H1 (cell line): Measurements from ENCODE around the gene MYO5A. TPM values are rescaled to one million over a fixed set of nuclear protein-coding genes. Genes with fewer than 3 reads are reported as not detected.

Experiments
- CTCF ChIA-PET: fragments of 300-600 bp; sonication (Branson Sonifier 250); formaldehyde crosslinking; loops from one replicate; lab custom pipeline; 2021; ENCODE audit not compliant: partially characterized antibody; lab: Charles Lee
- POLR2A ChIA-PET: fragments of 300-600 bp; sonication (Branson Sonifier 250); formaldehyde crosslinking; loops from one replicate; lab custom pipeline; 2021; ENCODE audit warnings: inconsistent platforms; ENCODE audit not compliant: partially characterized antibody; lab: Charles Lee
- DNase-seq, 2 experiments: peaks; one replicate each; pipeline versions ENCODE4 v3.0.0 to v3.0.0-alpha.2; 2010 to 2022; ENCODE audit warnings: low spot score in 2 of 2, low read depth in 1 of 2, mixed read lengths in 1 of 2
- FAIRE-seq: peaks from 2 replicates; lab custom pipeline; 2011; peaks lifted over from hg19 to GRCh38; lab: Jason Lieb, UNC
- H2AFZ ChIP-seq: 2 replicates; pipeline ENCODE4 v1.8.1; 2012; ENCODE audit warnings: low read length, inconsistent platforms
- H2AK5ac ChIP-seq: 2 replicates; pipeline ENCODE4 v1.6.1; 2013; ENCODE audit warnings: low read depth, low read length
- H2BK120ac ChIP-seq: replicated peaks from 2 replicates; pipeline ENCODE3; 2013; ENCODE audit warnings: low read depth, low read length, inconsistent platforms
- H2BK12ac ChIP-seq: 2 replicates; pipeline ENCODE4 v1.6.1; 2013; ENCODE audit warnings: low read depth, low read length
- H2BK15ac ChIP-seq: 2 replicates; pipeline ENCODE4 v1.6.1; 2013; ENCODE audit warnings: low read length
- H2BK20ac ChIP-seq: 2 replicates; pipeline ENCODE4 v1.6.1; 2013; ENCODE audit warnings: low read length
- H2BK5ac ChIP-seq: 2 replicates; pipeline ENCODE4 v1.6.1; 2013; ENCODE audit warnings: low read depth, low read length
- H3K14ac ChIP-seq: 2 replicates; pipeline ENCODE4 v1.6.1; 2013; ENCODE audit warnings: inconsistent platforms; ENCODE audit not compliant: insufficient read length
- H3K18ac ChIP-seq: 2 replicates; pipeline ENCODE4 v1.6.1; 2013; ENCODE audit warnings: low read length; ENCODE audit errors: extremely low read depth
- H3K23ac ChIP-seq: 2 replicates; pipeline ENCODE4 v1.6.1; 2013; ENCODE audit warnings: inconsistent platforms; ENCODE audit not compliant: insufficient read length
- H3K23me2 ChIP-seq: 2 replicates; pipeline ENCODE4 v1.6.1; 2013; ENCODE audit warnings: low read depth, low read length
- H3K27ac ChIP-seq: 2 replicates; pipeline ENCODE4 v1.6.1; 2011; ENCODE audit warnings: low read depth, low read length, inconsistent platforms
- H3K27me3 ChIP-seq, 4 experiments: replicated peaks in 1 of 4; 1 replicate in 1 of 4; 2 replicates in 3 of 4; pipeline versions ENCODE4 v1.6.1 to v1.8.1; 2011 to 2013; ENCODE audit warnings: low read length in 3 of 4, mild to moderate bottlenecking in 3 of 4, inconsistent platforms in 2 of 4, mixed read lengths in 2 of 4, moderate library complexity in 1 of 4; ENCODE audit not compliant: control insufficient read depth in 3 of 4, insufficient read depth in 3 of 4; ENCODE audit errors: extremely low read depth in 1 of 4
- H3K36me3 ChIP-seq, 4 experiments: 2 replicates each; pipeline versions ENCODE4 v1.6.1 to v1.8.1; 2011 to 2013; ENCODE audit warnings: mild to moderate bottlenecking in 4 of 4, low read length in 3 of 4, moderate library complexity in 2 of 4, control low read depth in 1 of 4, inconsistent platforms in 1 of 4; ENCODE audit not compliant: insufficient read depth in 4 of 4, control insufficient read depth in 2 of 4
- H3K4ac ChIP-seq: replicated peaks from 2 replicates; pipeline ENCODE3; 2013; ENCODE audit warnings: low read length, low read depth, mixed read lengths, inconsistent platforms; ENCODE audit not compliant: insufficient read length
- H3K4me1 ChIP-seq, 4 experiments: replicated peaks in 1 of 4; 1 replicate in 1 of 4; 2 replicates in 3 of 4; pipeline versions ENCODE4 v1.6.1 to v1.8.1; 2011 to 2013; ENCODE audit warnings: low read length in 3 of 4, inconsistent platforms in 2 of 4, mixed read lengths in 1 of 4; ENCODE audit not compliant: insufficient read depth in 4 of 4, control insufficient read depth in 3 of 4
- H3K4me2 ChIP-seq, 2 experiments: 2 replicates each; pipeline versions ENCODE4 v1.6.1 to v1.8.1; 2011 to 2013; ENCODE audit warnings: low read depth in 2 of 2, low read length in 2 of 2, control low read depth in 1 of 2, inconsistent platforms in 1 of 2, mild to moderate bottlenecking in 1 of 2; ENCODE audit not compliant: insufficient read depth in 1 of 2
- H3K4me3 ChIP-seq, 4 experiments: fragments of 200-600, 300-600 bp in 1 of 4; sonication (generic), shearing (Covaris generic), sonication (Bioruptor Twin) in 1 of 4; 2 replicates each; pipeline versions ENCODE4 v1.5.1 to v1.8.1; 2011 to 2016; ENCODE audit warnings: low read length in 4 of 4, low read depth in 3 of 4, control low read depth in 2 of 4, inconsistent platforms in 2 of 4, mild to moderate bottlenecking in 2 of 4, mixed read lengths in 1 of 4, moderate library complexity in 1 of 4; ENCODE audit not compliant: insufficient read depth in 2 of 4; ENCODE audit errors: extremely low read depth in 1 of 4
- H3K56ac ChIP-seq: replicated peaks from 2 replicates; pipeline ENCODE3; 2013; ENCODE audit warnings: low read depth, mild to moderate bottlenecking, mixed read lengths, low read length, inconsistent platforms; ENCODE audit not compliant: insufficient read length
- H3K79me1 ChIP-seq: 2 replicates; pipeline ENCODE4 v1.6.1; 2013; ENCODE audit warnings: low read depth, low read length, control low read depth
- H3K79me2 ChIP-seq, 2 experiments: 2 replicates each; pipeline versions ENCODE4 v1.6.1 to v1.8.1; 2012 to 2013; ENCODE audit warnings: low read length in 2 of 2, mild to moderate bottlenecking in 2 of 2, inconsistent platforms in 1 of 2; ENCODE audit not compliant: insufficient read depth in 2 of 2, control insufficient read depth in 1 of 2
- H3K9ac ChIP-seq, 4 experiments: replicated peaks in 1 of 4; 1 replicate in 1 of 4; 2 replicates in 3 of 4; pipeline versions ENCODE4 v1.6.1 to v1.8.1; 2011 to 2013; ENCODE audit warnings: low read depth in 3 of 4, low read length in 3 of 4, control low read depth in 2 of 4, mild to moderate bottlenecking in 2 of 4, moderate library complexity in 2 of 4, inconsistent platforms in 1 of 4; ENCODE audit errors: extremely low read depth in 1 of 4
- H3K9me3 ChIP-seq, 2 experiments: 2 replicates each; pipeline versions ENCODE4 v1.6.1 to v1.8.1; 2012 to 2013; ENCODE audit warnings: mild to moderate bottlenecking in 2 of 2, moderate library complexity in 2 of 2, control low read depth in 1 of 2, inconsistent platforms in 1 of 2, low read depth in 1 of 2, low read length in 1 of 2, mixed read lengths in 1 of 2; ENCODE audit not compliant: insufficient read depth in 2 of 2
- H4K20me1 ChIP-seq, 2 experiments: replicated peaks in 1 of 2; 2 replicates each; pipeline versions ENCODE3 to v1.8.1; 2011 to 2013; ENCODE audit warnings: inconsistent platforms in 2 of 2, low read length in 2 of 2, mild to moderate bottlenecking in 1 of 2; ENCODE audit not compliant: insufficient read depth in 2 of 2, control insufficient read depth in 1 of 2
- H4K5ac ChIP-seq: 2 replicates; pipeline ENCODE4 v1.6.1; 2013; ENCODE audit warnings: low read length, low read depth, mixed read lengths, inconsistent platforms; ENCODE audit not compliant: insufficient read length
- H4K8ac ChIP-seq: 2 replicates; pipeline ENCODE4 v1.8.0; 2013; ENCODE audit warnings: mild to moderate bottlenecking, moderate library complexity, low read length, inconsistent platforms; ENCODE audit not compliant: insufficient read depth; ENCODE audit errors: extremely low read depth
- H4K91ac ChIP-seq: replicated peaks from 2 replicates; pipeline ENCODE3; 2013; ENCODE audit warnings: low read length, mixed read lengths, inconsistent platforms; ENCODE audit not compliant: insufficient read length
- GTF2F1 ChIP-seq: IDR thresholded peaks from 2 replicates; pipeline ENCODE4 v1.6.1; 2012; ENCODE audit warnings: low read depth, low read length, improper control_type of control experiment, borderline replicate concordance
- HDAC2 ChIP-seq, 2 experiments: fragments of 300-600 bp in 1 of 2; sonication (generic) in 1 of 2; IDR thresholded peaks; 2 replicates each; pipeline ENCODE4 v1.6.1; 2011 to 2012; ENCODE audit warnings: low read depth in 2 of 2, low read length in 2 of 2, mild to moderate bottlenecking in 2 of 2, moderate library complexity in 2 of 2, borderline replicate concordance in 1 of 2, inconsistent platforms in 1 of 2
- KDM1A ChIP-seq: fragments of 200-600, 300-600 bp; sonication (generic); IDR thresholded peaks from 2 replicates; pipeline ENCODE4 v1.7.1; 2016; ENCODE audit warnings: mild to moderate bottlenecking, low read length, borderline replicate concordance
- KDM4A ChIP-seq: IDR thresholded peaks from one replicate; pipeline ENCODE4 v1.7.1; 2012; ENCODE audit warnings: low read depth, mild to moderate bottlenecking, moderate library complexity, low read length, inconsistent platforms; ENCODE audit not compliant: severe bottlenecking
- NRF1 ChIP-seq: IDR thresholded peaks from 2 replicates; pipeline ENCODE4 v1.6.1; 2011; ENCODE audit warnings: mild to moderate bottlenecking, low read depth, low read length, improper control_type of control experiment
- POU5F1 ChIP-seq: IDR thresholded peaks from 2 replicates; pipeline ENCODE4 v1.6.1; 2011; ENCODE audit warnings: low read depth, mild to moderate bottlenecking, low read length, moderate library complexity
- RFX5 ChIP-seq: IDR thresholded peaks from 2 replicates; pipeline ENCODE4 v1.6.1; 2011; ENCODE audit warnings: low read depth, low read length, improper control_type of control experiment, borderline replicate concordance
- TCF12 ChIP-seq: IDR thresholded peaks from 2 replicates; pipeline ENCODE4 v1.6.1; 2011; ENCODE audit warnings: low read depth, mild to moderate bottlenecking, low read length
- WGBS, 2 experiments: shearing (Covaris generic) in 1 of 2; methylation state at CpG; one replicate each; pipeline versions ENCODE4 v1.1.6 to v1.1.7; 2013 to 2015; ENCODE audit warnings: low lambda C conversion rate in 2 of 2, mixed read lengths in 2 of 2, inconsistent platforms in 1 of 2, low coverage in 1 of 2, missing lambda C conversion rate in 1 of 2; ENCODE audit not compliant: insufficient replicate concordance in 2 of 2, insufficient coverage in 1 of 2, insufficient read length in 1 of 2; ENCODE audit errors: extremely low coverage in 1 of 2, missing lambda C conversion rate in 1 of 2; 5-methylcytosine and 5-hydroxymethylcytosine counted together
- polyA plus RNA-seq, 7 experiments: library from polyadenylated mRNA; depleted of rRNA in 3 of 7; stranded (reverse) in 5 of 7; unstranded in 2 of 7; fragments of >200 nt in 5 of 7; fragments of 200-250 nt in 2 of 7; gene quantifications; 1 replicate in 5 of 7; 2 replicates in 1 of 7; 4 replicates in 1 of 7; pipeline versions ENCODE4 v1.2.1 to v1.2.3, GENCODE V29; 2011 to 2013; ENCODE audit warnings: missing spikeins in 2 of 7, mixed read lengths in 2 of 7
- total RNA-seq: library from RNA; stranded (reverse); fragmentation: NEBNext Ultra II Directional; extraction: Animal tissue kit (Norgen Biotek cat#: 25700); gene quantifications from 2 replicates; pipeline ENCODE4 v1.2.1, GENCODE V29; 2021
- TF ChIP-seq, protein P1 (sequence below): IDR thresholded peaks from 2 replicates; pipeline ENCODE4 v1.6.1; 2012; ENCODE audit warnings: low read length, inconsistent platforms
- TF ChIP-seq, protein P2 (sequence below): IDR thresholded peaks from 2 replicates; pipeline ENCODE4 v1.6.1; 2012; ENCODE audit warnings: inconsistent platforms

MYO5A gene
- total and polyA plus RNA-seq, 2 of the 8 experiments (the other 6 are each of a cell fraction or from before 2014, with no cell fraction given) = 11.4 to 24.7 TPM

DNA sequence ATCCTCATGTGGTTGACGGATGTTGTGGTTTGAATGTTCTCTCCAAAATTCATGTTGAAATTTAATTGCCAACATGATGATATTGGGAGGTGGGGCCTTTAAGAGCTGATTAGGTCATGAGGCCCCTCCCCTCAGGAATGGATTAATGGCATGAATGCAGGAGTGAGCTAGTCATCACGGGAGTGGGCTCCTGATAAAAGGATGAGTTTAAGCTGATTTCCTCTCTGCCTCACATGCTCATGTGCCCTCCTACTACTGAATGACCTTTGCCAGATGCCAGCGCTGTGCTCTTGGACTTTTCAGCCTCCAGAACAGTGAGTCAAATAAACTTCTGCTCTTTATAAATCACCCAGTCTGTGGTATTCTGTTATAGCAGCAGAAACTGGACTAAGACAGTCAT, 111.2 kb downstream of the MYO5A start:
- H3K4me1 ChIP-seq = peaks cover 0 to 4% (median 0%) of the 10 kb centered on the region in 4 experiments; a peak in 2 of 7 replicates
- FAIRE-seq (no peak), DNase-seq (no peak)

More for the DNA sequence above, 111.2 kb downstream of the MYO5A start:
- no peak overlapping the region for H3K56ac ChIP-seq
- no peak overlapping the region for H3K23ac ChIP-seq
- H3K14ac ChIP-seq = no peak overlapping the region
- POLR2A ChIA-PET = no interaction called here
- H2AK5ac ChIP-seq = no peak overlapping the region
- H2BK15ac ChIP-seq = no peak overlapping the region
- H2AFZ ChIP-seq = no peak overlapping the region
- H4K8ac ChIP-seq = no peak overlapping the region
- H2BK5ac ChIP-seq = no peak overlapping the region
- no peaks in the 10 kb centered on the region for H3K36me3 ChIP-seq
- H4K5ac ChIP-seq = no peak overlapping the region
- no peaks in the 10 kb centered on the region for H3K79me2 ChIP-seq
- H3K27ac ChIP-seq = no peak overlapping the region
- no peak overlapping the region for H4K91ac ChIP-seq
- 74% methylated on average over 3 of the region's 3 CpGs; no CpG with 5 or more reads in 1 of the 2 experiments for WGBS, 2 experiments
- H3K4me3 ChIP-seq = no peak overlapping the region
- no peak overlapping the region for H3K4me2 ChIP-seq
- H2BK12ac ChIP-seq = no peak overlapping the region
- CTCF ChIA-PET = interaction anchor here (1.1 kb wide), 1 partner anchor 12 kb away, joined by 3 read pairs; no protein-coding TSS in a partner anchor
- H2BK20ac ChIP-seq = no peak overlapping the region
- no peak overlapping the region for H3K18ac ChIP-seq
- no peaks in the 10 kb centered on the region for H3K27me3 ChIP-seq
- H2BK120ac ChIP-seq = no peak overlapping the region
- H3K79me1 ChIP-seq = no peaks in the 10 kb centered on the region
- no peak overlapping the region for H3K9ac ChIP-seq
- H3K9me3 ChIP-seq = no peaks in the 10 kb centered on the region
- no peak overlapping the region for H3K4ac ChIP-seq
- H4K20me1 ChIP-seq = no peaks in the 10 kb centered on the region
- TF ChIP-seq GTF2F1 (no peak), KDM1A (no peak), HDAC2 (IDR thresholded peaks at IDR 0.05; ENCODE audit: borderline replicate concordance in 1 of 2, low read depth in 2 of 2, low read length in 2 of 2) (no peak), POU5F1 (no peak), TCF12 (no peak), KDM4A (no peak), RFX5 (no peak), NRF1 (no peak)
- TF ChIP-seq, protein P1, sequence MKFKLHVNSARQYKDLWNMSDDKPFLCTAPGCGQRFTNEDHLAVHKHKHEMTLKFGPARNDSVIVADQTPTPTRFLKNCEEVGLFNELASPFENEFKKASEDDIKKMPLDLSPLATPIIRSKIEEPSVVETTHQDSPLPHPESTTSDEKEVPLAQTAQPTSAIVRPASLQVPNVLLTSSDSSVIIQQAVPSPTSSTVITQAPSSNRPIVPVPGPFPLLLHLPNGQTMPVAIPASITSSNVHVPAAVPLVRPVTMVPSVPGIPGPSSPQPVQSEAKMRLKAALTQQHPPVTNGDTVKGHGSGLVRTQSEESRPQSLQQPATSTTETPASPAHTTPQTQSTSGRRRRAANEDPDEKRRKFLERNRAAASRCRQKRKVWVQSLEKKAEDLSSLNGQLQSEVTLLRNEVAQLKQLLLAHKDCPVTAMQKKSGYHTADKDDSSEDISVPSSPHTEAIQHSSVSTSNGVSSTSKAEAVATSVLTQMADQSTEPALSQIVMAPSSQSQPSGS = no peak
- TF ChIP-seq, protein P2, sequence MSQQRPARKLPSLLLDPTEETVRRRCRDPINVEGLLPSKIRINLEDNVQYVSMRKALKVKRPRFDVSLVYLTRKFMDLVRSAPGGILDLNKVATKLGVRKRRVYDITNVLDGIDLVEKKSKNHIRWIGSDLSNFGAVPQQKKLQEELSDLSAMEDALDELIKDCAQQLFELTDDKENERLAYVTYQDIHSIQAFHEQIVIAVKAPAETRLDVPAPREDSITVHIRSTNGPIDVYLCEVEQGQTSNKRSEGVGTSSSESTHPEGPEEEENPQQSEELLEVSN = no peak
- no peaks in the 10 kb centered on the region for H3K23me2 ChIP-seq
